ENCODE data around the gene HDHD2.

Gene HDHD2

GRCh38 chr18:47110492-47111274, 39.6 kb downstream of the HDHD2 start:
- ATAC-seq (no peak), DNase-seq (no peak)
- H3K27ac Mint-ChIP-seq: peak overlapping the region; percentile 52 to 83

GRCh38 chr18:47109720-47110119, 40.6 kb downstream of the HDHD2 start:
- Mint-ChIP-seq H3K4me3 (no peak overlapping the region), H3K9me3 (no peaks in the 10 kb centered on the region), H3K27ac (no peak overlapping the region), H3K4me1 (no peaks in the 10 kb centered on the region), H3K27me3 (no peaks in the 10 kb centered on the region)
- DNase-seq: no peak
- no peak for ATAC-seq

More at GRCh38 chr18:47110492-47111274, 39.6 kb downstream of the HDHD2 start:
- H3K4me3 Mint-ChIP-seq: no peak overlapping the region
- no peaks in the 10 kb centered on the region for H3K4me1 Mint-ChIP-seq
- H3K9me3 Mint-ChIP-seq: no peaks in the 10 kb centered on the region
- no peaks in the 10 kb centered on the region for H3K27me3 Mint-ChIP-seq

GRCh38 chr18:47108998-47109405, 41.3 kb downstream of the HDHD2 start:
- Mint-ChIP-seq H3K9me3 (no peaks in the 10 kb centered on the region), H3K27me3 (no peaks in the 10 kb centered on the region), H3K4me3 (no peak overlapping the region), H3K4me1 (no peaks in the 10 kb centered on the region), H3K27ac (peak overlapping the region; percentile 43 to 61)
- DNase-seq (no peak), ATAC-seq (no peak)

DNA sequence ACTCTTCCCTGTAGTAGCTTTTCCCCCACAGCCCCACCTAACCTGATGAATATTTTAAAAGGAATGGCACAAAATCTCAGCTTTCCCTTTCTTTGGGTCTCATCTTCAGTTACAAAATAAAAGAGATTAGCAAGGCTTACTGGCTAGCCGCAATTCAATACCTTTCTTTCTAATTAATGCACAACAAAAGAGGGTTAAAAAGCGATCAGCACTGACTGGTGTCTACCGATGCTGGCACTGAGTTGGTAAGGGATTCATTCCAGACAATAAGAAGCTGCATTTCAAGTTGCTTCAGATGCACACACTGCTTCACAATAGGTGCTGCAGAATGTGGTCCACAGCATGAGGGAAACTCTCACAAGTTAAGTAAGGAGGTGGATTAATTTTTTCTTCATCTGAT, 41.9 kb downstream of the HDHD2 start:
- Mint-ChIP-seq H3K4me1 (no peaks in the 10 kb centered on the region), H3K4me3 (no peak overlapping the region), H3K27me3 (no peaks in the 10 kb centered on the region), H3K9me3 (no peaks in the 10 kb centered on the region), H3K27ac (peak overlapping the region in 1 of 2 donors; percentile 61)
- ATAC-seq (no peak), DNase-seq (no peak)

GRCh38 chr18:47100212-47100831, 50.0 kb downstream of the HDHD2 start:
- Mint-ChIP-seq H3K4me3 (no peak overlapping the region), H3K27me3 (no peaks in the 10 kb centered on the region), H3K27ac (no peak overlapping the region), H3K9me3 (no peaks in the 10 kb centered on the region), H3K4me1 (no peaks in the 10 kb centered on the region)
- DNase-seq (peak; percentile 46 to 53), ATAC-seq (peak; percentile 62)

GRCh38 chr18:47095810-47096209, 54.5 kb downstream of the HDHD2 start:
- H3K27ac Mint-ChIP-seq: no peak overlapping the region
- DNase-seq (no peak), ATAC-seq (no peak)
- no peaks in the 10 kb centered on the region for H3K27me3 Mint-ChIP-seq
- no peak overlapping the region for H3K4me3 Mint-ChIP-seq
- H3K9me3 Mint-ChIP-seq: no peaks in the 10 kb centered on the region
- H3K4me1 Mint-ChIP-seq: no peaks in the 10 kb centered on the region

- Mint-ChIP-seq H3K27me3 (no peaks in the 10 kb centered on the region), H3K4me3 (no peak overlapping the region), H3K27ac (no peak overlapping the region), H3K4me1 (no peaks in the 10 kb centered on the region), H3K9me3 (no peaks in the 10 kb centered on the region)
- no peak for DNase-seq
- no peak for ATAC-seq
Measured at GRCh38 chr18:47087676-47088075, 62.6 kb downstream of the HDHD2 start.

- Mint-ChIP-seq H3K27me3 (no peaks in the 10 kb centered on the region), H3K4me1 (peaks cover 10% of the 10 kb centered on the region), H3K27ac (no peak overlapping the region), H3K4me3 (no peak overlapping the region), H3K9me3 (no peaks in the 10 kb centered on the region)
- DNase-seq: no peak
- ATAC-seq: no peak
Measured at GRCh38 chr18:47081578-47081977, 68.7 kb downstream of the HDHD2 start.

GRCh38 chr18:47080872-47081271, 69.4 kb downstream of the HDHD2 start:
- DNase-seq (no peak), ATAC-seq (no peak)
- Mint-ChIP-seq H3K27ac (no peak overlapping the region), H3K4me3 (no peak overlapping the region), H3K27me3 (no peaks in the 10 kb centered on the region), H3K4me1 (peaks cover 10% of the 10 kb centered on the region), H3K9me3 (no peaks in the 10 kb centered on the region)

DNA sequence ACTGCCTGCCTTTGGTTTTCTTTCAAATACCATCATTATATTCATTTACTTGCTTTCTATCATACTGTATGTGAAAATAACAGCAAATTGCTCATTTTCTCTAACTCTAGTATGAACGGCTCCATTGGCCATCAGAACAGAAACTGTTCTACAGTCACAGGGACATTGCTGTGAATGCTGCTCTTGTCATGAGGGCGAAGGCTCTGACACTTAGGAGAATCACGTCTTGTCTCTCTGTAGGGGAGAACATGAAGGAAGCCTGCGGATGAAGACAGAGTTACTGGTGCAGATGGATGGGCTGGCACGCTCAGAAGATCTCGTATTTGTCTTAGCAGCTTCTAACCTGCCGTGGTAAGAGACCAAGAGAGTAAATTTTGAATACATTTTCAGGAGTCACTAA, 73.2 kb downstream of the HDHD2 start:
- Mint-ChIP-seq H3K4me3 (no peak overlapping the region), H3K27me3 (no peaks in the 10 kb centered on the region), H3K27ac (no peak overlapping the region), H3K9me3 (no peaks in the 10 kb centered on the region), H3K4me1 (peaks cover 10% of the 10 kb centered on the region)
- ATAC-seq (no peak), DNase-seq (no peak)

DNA sequence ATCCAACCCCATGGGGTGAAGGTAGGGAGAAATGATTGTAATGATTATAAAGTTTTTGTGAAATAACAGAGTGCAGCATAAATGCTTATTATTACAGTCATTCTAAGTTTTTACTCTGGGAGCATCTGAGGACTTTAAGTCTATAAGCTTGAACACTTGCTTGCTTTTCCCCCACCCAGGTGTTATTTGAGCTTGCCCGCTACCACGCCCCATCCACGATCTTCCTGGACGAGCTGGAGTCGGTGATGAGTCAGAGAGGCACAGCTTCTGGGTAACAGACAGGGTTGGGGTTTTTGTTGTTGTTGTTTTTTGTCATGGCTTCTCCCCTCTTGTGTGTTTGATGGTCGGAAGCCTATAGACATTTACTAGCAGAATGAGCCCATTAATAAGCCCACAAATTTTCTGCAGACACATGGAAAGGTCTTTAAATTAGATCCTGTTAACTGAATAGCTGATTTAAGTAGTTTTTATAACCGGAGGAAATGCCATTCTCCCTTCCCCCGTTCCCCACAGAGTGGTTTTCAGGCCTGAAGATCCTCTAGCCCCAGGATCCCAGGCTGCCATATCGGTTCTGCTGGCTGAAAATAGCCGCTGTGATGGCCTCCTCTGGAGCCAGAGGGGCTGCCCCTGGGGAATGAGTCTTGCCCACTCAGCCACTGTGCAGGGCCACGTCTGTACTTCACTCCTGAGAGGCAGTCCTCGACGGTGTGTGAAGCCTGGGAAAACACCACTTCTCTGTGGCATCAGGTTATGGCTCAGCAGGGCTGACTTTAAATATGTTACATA, 75.0 kb downstream of the HDHD2 start:
- no peak overlapping the region for H3K4me3 Mint-ChIP-seq
- no peaks in the 10 kb centered on the region for H3K27me3 Mint-ChIP-seq
- H3K9me3 Mint-ChIP-seq: no peaks in the 10 kb centered on the region
- no peak for ATAC-seq
- no peak for DNase-seq
- H3K27ac Mint-ChIP-seq: no peak overlapping the region
- H3K4me1 Mint-ChIP-seq: peaks cover 8% of the 10 kb centered on the region

- H3K27ac Mint-ChIP-seq: no peak overlapping the region
- ATAC-seq: no peak
- no peaks in the 10 kb centered on the region for H3K27me3 Mint-ChIP-seq
- H3K4me1 Mint-ChIP-seq: no peaks in the 10 kb centered on the region
- H3K9me3 Mint-ChIP-seq: no peaks in the 10 kb centered on the region
- no peak for DNase-seq
- H3K4me3 Mint-ChIP-seq: no peak overlapping the region
Measured at GRCh38 chr18:47067648-47068047, 82.7 kb downstream of the HDHD2 start.

GRCh38 chr18:47063096-47063495, 87.2 kb downstream of the HDHD2 start:
- Mint-ChIP-seq H3K4me1 (no peaks in the 10 kb centered on the region), H3K27ac (no peak overlapping the region), H3K9me3 (no peaks in the 10 kb centered on the region), H3K4me3 (no peak overlapping the region), H3K27me3 (no peaks in the 10 kb centered on the region)
- ATAC-seq (no peak), DNase-seq (no peak)

- DNase-seq: no peak
- Mint-ChIP-seq H3K27me3 (no peaks in the 10 kb centered on the region), H3K4me3 (no peak overlapping the region), H3K9me3 (no peaks in the 10 kb centered on the region), H3K27ac (no peak overlapping the region), H3K4me1 (no peaks in the 10 kb centered on the region)
- ATAC-seq: no peak
Measured at GRCh38 chr18:47062471-47062870, 87.8 kb downstream of the HDHD2 start.
